Pancreas (tissue), 10 donors: ENCODE data around the gene THSD7B. TPM values are rescaled to one million over a fixed set of nuclear protein-coding genes. Genes with fewer than 3 reads are reported as not detected.
"Not testable (repeated sequence)": the region's sequence is repeated elsewhere in the genome, so short reads cannot be mapped to it uniquely, and the experiment has no call there.

Experiments
- ATAC-seq, 4 donors: fragments of 200-7000 bp; cut with Tn5 transposase; one replicate each; pipeline versions ENCODE4 v1.8.0 to v1.9.1; 2020; ENCODE audit warnings: mild to moderate bottlenecking in 4 of 4, moderate library complexity in 4 of 4
- DNase-seq, 6 donors: peaks; one replicate each; pipeline ENCODE4 v3.0.0-alpha.2; 2020
- FAIRE-seq: peaks from 2 replicates; lab custom pipeline; 2012; peaks lifted over from hg19 to GRCh38; lab: Jason Lieb, UNC
- H3K27ac ChIP-seq, 4 donors: fragments of 200-600 bp; sonication (generic); 1 replicate in 3 of 4; 2 replicates in 1 of 4; pipeline versions ENCODE4 v1.5.0 to v1.8.0; 2020
- H3K27me3 ChIP-seq, 4 donors: fragments of 200-600 bp; one replicate each; pipeline ENCODE4 v1.8.0; 2021
- H3K36me3 ChIP-seq, 3 donors: fragments of 200-600 bp; sonication (generic) in 1 of 3; one replicate each; pipeline versions ENCODE4 v1.5.0 to v1.8.0; 2020 to 2021
- H3K4me1 ChIP-seq, 3 donors: fragments of 200-600 bp; one replicate each; pipeline ENCODE4 v1.8.0; 2021
- H3K4me3 ChIP-seq, 4 donors: fragments of 200-600 bp; sonication (generic) in 2 of 4; one replicate each; pipeline versions ENCODE4 v1.5.0 to v1.8.0; 2020 to 2021
- H3K9me3 ChIP-seq, 4 donors: fragments of 200-600 bp; one replicate each; pipeline ENCODE4 v1.8.0; 2021
- CTCF ChIP-seq, 4 donors: fragments of 200-600 bp; sonication (generic) in 3 of 4; IDR thresholded peaks; one replicate each; pipeline versions ENCODE4 v1.5.0 to v1.8.0; 2021; ENCODE audit warnings: antibody characterized with exemption in 4 of 4
- WGBS, 2 donors: extraction: QIAGEN DNeasy Blood & Tissue Kit; methylation state at CpG; one replicate each; pipeline ENCODE4 v1.1.7; 2013; 5-methylcytosine and 5-hydroxymethylcytosine counted together
- intact Hi-C, 3 donors: fragments of 100-400 bp; cut with DNase I; formaldehyde crosslinking; loops; one replicate each; pipeline versions ENCODE4 v1.11.1 to v1.14.2; 2022
- polyA plus RNA-seq, 2 donors: library from polyadenylated mRNA; stranded (reverse); fragments of 200-250 nt; gene quantifications; one replicate each; pipeline ENCODE4 v1.2.3, GENCODE V29; 2013
- total RNA-seq, 6 donors: library from RNA; stranded (reverse); fragmentation: NEBNext Ultra II Directional in 4 of 6; extraction: Animal tissue kit (Norgen Biotek cat#: 25700) in 4 of 6; gene quantifications; one replicate each; pipeline versions ENCODE4 v1.2.1 to v1.2.4, GENCODE V29; 2021 to 2023
- donor health status: healthy with polysubstance abuse.
- donor health status: DM: no; HTN: no; CAD: no; lungs with moderate emphysema.
- donor health status: DM: no; HTN: no; CAD: no.
- donor health status: control.
- donor health status: control.
- donor health status: Bipolar disorder and iron deficiency.
- donor health status: DM: yes; HTN: yes; CAD: no.
- donor health status: DM: no; HTN: no; CAD: no.
- donor health status: DM: no; HTN: no; CAD: no.
- donor health status: DM: yes; HTN: yes; CAD: no.

The THSD7B gene
- total and polyA plus RNA-seq, 8 donors, result 0.02 to 0.18 (median 0.07) TPM; not detected in 4

- TF ChIP-seq CTCF (IDR thresholded peaks at IDR 0.05), result no peak
- intact Hi-C loops, result no loop called here
- ATAC-seq, result peak in 2 of 4 donors; percentile 24 to 45
- H3K4me3 ChIP-seq, result no peak overlapping the region
- H3K4me1 ChIP-seq, result no peaks in the 10 kb centered on the region
- 9 to 15% methylated on average over 2 of the region's 2 CpGs for WGBS, 2 donors
- no peaks in the 10 kb centered on the region for H3K27me3 ChIP-seq
- no peak for DNase-seq
- H3K9me3 ChIP-seq, result no peaks in the 10 kb centered on the region
- FAIRE-seq, result no peak
- H3K36me3 ChIP-seq, result no peaks in the 10 kb centered on the region
- H3K27ac ChIP-seq, result no peak overlapping the region
Observed at GRCh38 chr2:137693534-137693933, 928.2 kb downstream of the THSD7B start.

GRCh38 chr2:137696916-137697315 lies 931.6 kb downstream of the THSD7B start:
- Histone ChIP-seq H3K27ac (no peak overlapping the region), H3K4me1 (no peaks in the 10 kb centered on the region), H3K36me3 (no peaks in the 10 kb centered on the region), H3K4me3 (no peak overlapping the region), H3K27me3 (no peaks in the 10 kb centered on the region), H3K9me3 (no peaks in the 10 kb centered on the region)
- FAIRE-seq, result no peak
- WGBS, 2 donors, result 38 to 71% methylated on average over 1 of the region's 1 CpG
- no peak for DNase-seq
- intact Hi-C loops, result no loop called here
- TF ChIP-seq CTCF (IDR thresholded peaks at IDR 0.05), result no peak
- ATAC-seq, result no peak

GRCh38 chr2:137700250-137700649 lies 934.9 kb downstream of the THSD7B start:
- H3K27me3 ChIP-seq, FAIRE-seq, H3K4me3 ChIP-seq, H3K27ac ChIP-seq, H3K9me3 ChIP-seq, DNase-seq, intact Hi-C loops, H3K36me3 ChIP-seq, ATAC-seq, H3K4me1 ChIP-seq: not testable (repeated sequence)
- 24% methylated on average over 1 of the region's 1 CpG for WGBS, 2 donors

- Histone ChIP-seq H3K27me3 (no peaks in the 10 kb centered on the region), H3K9me3 (no peaks in the 10 kb centered on the region), H3K4me3 (no peak overlapping the region), H3K4me1 (no peaks in the 10 kb centered on the region), H3K27ac (no peak overlapping the region), H3K36me3 (no peaks in the 10 kb centered on the region)
- TF ChIP-seq CTCF (IDR thresholded peaks at IDR 0.05), result no peak
- no peak for FAIRE-seq
- no peak for DNase-seq
- intact Hi-C loops, result no loop called here
- no peak for ATAC-seq
Observed at GRCh38 chr2:137700681-137701080, 935.3 kb downstream of the THSD7B start.

GRCh38 chr2:137705296-137705695 lies 940.0 kb downstream of the THSD7B start:
- TF ChIP-seq CTCF (IDR thresholded peaks at IDR 0.05), result no peak
- no peaks in the 10 kb centered on the region for H3K36me3 ChIP-seq
- no peak overlapping the region for H3K4me3 ChIP-seq
- H3K27ac ChIP-seq, result no peak overlapping the region
- intact Hi-C loops, result no loop called here
- DNase-seq (no peak), FAIRE-seq (no peak), ATAC-seq (no peak)
- H3K9me3 ChIP-seq, result no peaks in the 10 kb centered on the region
- WGBS, 2 donors, result 64 to 79% methylated on average over 4 of the region's 4 CpGs
- no peaks in the 10 kb centered on the region for H3K4me1 ChIP-seq
- H3K27me3 ChIP-seq, result no peaks in the 10 kb centered on the region
